Hepatocyte (in vitro differentiated cells): ENCODE measurements around the gene ABL2.

Experiments
- EZH2 ChIP-seq: fragments of 200-600 bp; sonication (generic); IDR thresholded peaks from 2 replicates; pipeline ENCODE4 v1.6.1; 2016; ENCODE audit warnings: antibody characterized with exemption, mild to moderate bottlenecking, borderline replicate concordance
- TF ChIP-seq, protein P1 (sequence below): fragments of 200-600 bp; sonication (generic); IDR thresholded peaks from 2 replicates; pipeline ENCODE4 v1.5.1; 2016; ENCODE audit warnings: antibody characterized with exemption, mild to moderate bottlenecking; ENCODE audit not compliant: poor library complexity

DNA sequence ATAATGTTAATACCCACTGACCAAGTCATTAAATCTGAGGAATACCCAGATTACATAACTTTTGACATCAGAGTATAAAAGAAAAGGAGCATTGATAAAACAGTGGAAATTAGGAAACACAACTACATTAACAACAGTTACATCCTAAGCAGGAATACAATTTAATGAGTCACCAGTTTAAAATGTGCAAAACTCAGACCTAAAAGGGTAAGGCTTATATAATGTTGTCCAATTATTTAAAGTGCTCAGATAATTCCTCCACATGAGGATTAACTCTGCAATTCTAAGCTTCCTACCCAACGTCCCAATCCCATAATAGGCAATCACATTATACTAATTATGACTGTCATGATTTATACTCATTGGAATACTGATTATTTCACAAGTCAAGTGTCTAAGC, 50.5 kb downstream of the ABL2 start:
- no peak for TF ChIP-seq EZH2
- TF ChIP-seq, protein P1, sequence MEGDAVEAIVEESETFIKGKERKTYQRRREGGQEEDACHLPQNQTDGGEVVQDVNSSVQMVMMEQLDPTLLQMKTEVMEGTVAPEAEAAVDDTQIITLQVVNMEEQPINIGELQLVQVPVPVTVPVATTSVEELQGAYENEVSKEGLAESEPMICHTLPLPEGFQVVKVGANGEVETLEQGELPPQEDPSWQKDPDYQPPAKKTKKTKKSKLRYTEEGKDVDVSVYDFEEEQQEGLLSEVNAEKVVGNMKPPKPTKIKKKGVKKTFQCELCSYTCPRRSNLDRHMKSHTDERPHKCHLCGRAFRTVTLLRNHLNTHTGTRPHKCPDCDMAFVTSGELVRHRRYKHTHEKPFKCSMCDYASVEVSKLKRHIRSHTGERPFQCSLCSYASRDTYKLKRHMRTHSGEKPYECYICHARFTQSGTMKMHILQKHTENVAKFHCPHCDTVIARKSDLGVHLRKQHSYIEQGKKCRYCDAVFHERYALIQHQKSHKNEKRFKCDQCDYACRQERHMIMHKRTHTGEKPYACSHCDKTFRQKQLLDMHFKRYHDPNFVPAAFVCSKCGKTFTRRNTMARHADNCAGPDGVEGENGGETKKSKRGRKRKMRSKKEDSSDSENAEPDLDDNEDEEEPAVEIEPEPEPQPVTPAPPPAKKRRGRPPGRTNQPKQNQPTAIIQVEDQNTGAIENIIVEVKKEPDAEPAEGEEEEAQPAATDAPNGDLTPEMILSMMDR: no peak
